GM11168 (cell line): ENCODE results near the gene MTERF4.
"Not testable (repeated sequence)": the region's sequence is repeated elsewhere in the genome, so short reads cannot be mapped to it uniquely, and the experiment has no call there.

Source experiments
- in situ Hi-C: fragments of 300-500 bp; cut with MboI; formaldehyde crosslinking; loops from one replicate; pipeline ENCODE4 v1.12.0; 2022; ENCODE audit warnings: low sequenced_read_pairs; ENCODE audit not compliant: unreplicated experiment

Gene MTERF4

DNA sequence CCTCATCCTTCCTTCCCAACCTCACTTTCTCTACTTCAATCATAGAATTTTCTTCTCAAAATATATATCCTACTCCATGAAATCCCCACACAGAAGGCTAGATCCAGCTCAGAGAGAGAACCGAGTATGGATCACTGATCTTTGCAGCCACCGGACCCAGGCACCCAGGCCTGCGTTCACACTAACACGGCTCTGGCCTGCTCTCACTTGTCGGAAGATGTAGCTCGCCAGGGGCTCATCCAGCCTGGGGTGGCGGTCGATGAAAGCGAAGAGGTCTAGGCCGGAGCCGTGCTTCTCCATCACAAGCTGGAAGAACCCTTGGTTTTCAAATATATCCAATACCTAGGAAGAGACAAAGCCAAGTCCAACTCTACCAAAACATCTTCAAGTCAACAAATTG, 12.7 kb upstream of the MTERF4 start:
- in situ Hi-C loops, result no loop called here

DNA sequence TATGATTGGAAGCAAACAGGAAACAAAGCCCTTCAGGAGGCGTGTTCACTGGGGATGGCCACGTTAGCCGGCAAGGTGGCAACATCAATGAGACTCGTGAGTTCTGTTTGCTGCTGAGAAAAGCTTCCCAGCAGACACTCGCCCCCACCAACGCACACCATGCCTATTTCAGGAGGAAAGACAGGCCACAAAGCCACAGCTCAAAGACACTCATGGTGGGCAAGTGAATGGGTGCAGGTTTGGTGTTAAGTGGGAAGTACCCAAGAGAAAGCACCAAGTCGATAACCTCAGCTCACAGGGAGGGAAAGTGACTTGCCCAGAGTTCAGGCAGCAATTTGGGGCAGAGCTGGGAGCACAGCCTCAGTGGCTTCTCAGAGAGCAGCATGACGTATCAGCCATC, 10.5 kb upstream of the MTERF4 start:
- in situ Hi-C loops, result no loop called here

GRCh38 chr2:241112046-241112445, 10.0 kb upstream of the MTERF4 start:
- in situ Hi-C loops, result no loop called here

DNA sequence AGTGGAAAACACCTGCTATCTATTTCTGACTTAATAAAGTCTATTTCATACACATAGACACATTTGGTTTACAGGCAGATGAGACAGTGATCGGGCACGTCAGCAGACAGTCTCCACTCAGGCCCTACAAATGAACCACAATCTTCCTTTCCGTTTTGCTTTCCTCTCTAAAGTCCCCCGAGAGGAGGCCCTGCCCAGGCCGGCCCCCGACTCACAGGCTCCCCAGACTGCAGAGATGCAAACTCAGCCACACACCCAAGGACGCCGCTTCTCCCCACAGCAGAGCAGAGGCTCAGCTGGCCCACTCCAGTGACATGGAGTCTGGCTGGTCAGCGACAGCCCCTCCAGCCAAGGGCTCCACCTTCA, 9.3 kb upstream of the MTERF4 start:
- in situ Hi-C loops, result no loop called here

GRCh38 chr2:241110607-241111439, 8.7 kb upstream of the MTERF4 start:
- in situ Hi-C loops, result no loop called here

GRCh38 chr2:241110089-241110606, 8.1 kb upstream of the MTERF4 start:
- in situ Hi-C loops, result no loop called here

- in situ Hi-C loops, result no loop called here
Observed at GRCh38 chr2:241109210-241110088, 7.4 kb upstream of the MTERF4 start.

GRCh38 chr2:241108271-241109209, 6.5 kb upstream of the MTERF4 start:
- in situ Hi-C loops, result no loop called here

DNA sequence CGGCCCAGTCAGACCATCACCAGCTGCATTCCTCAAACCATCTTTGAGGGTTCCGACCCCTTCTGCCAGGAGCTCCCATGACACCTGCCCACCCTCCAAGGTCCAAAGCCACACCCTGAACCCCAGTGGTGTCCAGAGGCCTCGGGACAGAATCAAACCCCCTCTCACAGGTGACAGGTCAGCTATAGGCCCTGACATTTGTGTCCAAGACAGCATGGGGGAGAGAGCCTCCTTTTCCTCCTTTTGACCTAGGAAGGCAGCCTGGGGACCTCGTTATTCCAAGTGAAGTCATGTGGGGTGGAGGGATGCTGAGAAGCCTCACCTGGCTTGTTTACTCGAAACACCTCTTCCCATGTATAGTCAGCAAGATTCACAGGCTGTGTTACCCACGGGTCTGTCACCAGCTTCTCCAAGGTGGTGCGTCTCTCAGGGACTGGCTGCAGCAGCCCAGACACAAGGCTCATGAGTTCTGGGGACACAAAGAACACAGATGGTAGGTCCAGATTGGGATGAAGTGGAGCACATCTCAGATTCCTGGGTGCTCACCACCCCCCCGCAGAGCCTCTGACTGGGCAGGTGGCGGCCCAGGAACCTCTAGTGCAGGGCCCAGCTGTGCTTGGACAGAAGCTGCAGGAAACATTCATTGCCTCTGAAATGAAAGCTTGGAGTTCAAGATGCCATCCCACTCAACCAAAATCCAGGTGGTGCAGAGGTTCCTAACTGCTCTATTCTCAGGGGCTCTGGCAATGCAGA, 5.1 kb upstream of the MTERF4 start:
- in situ Hi-C loops, result no loop called here

GRCh38 chr2:241105641-241106040, 3.6 kb upstream of the MTERF4 start:
- in situ Hi-C loops, result no loop called here

DNA sequence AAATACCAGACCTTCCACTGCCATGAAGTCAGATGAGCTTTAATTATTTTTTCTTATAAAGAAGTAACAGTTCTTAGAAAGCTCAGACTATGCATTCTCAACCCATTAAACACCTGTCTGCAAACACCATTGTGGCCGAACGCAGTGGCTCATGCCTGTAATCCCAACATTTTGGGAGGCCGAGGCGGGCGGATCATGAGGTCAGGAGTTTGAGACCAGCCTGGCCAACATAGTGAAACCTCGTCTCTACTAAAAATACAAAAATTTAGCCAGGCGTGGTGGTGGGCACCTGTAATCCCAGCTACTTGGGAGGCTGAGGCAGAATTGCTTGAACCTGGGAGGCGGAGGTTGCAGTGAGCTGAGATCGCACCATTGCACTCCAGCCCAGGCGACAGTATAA, 2.5 kb upstream of the MTERF4 start:
- in situ Hi-C loops, result not testable (repeated sequence)

- in situ Hi-C loops, result no loop called here
Observed at GRCh38 chr2:241103176-241103595, 1.1 kb upstream of the MTERF4 start.

GRCh38 chr2:241099246-241099645, 2.8 kb downstream of the MTERF4 start:
- in situ Hi-C loops, result no loop called here

- in situ Hi-C loops, result no loop called here
Observed at GRCh38 chr2:241096979-241097378, 5.1 kb downstream of the MTERF4 start.

GRCh38 chr2:241095594-241096290, 6.3 kb downstream of the MTERF4 start:
- in situ Hi-C loops, result no loop called here

GRCh38 chr2:241094924-241095420, 7.1 kb downstream of the MTERF4 start:
- in situ Hi-C loops, result no loop called here

DNA sequence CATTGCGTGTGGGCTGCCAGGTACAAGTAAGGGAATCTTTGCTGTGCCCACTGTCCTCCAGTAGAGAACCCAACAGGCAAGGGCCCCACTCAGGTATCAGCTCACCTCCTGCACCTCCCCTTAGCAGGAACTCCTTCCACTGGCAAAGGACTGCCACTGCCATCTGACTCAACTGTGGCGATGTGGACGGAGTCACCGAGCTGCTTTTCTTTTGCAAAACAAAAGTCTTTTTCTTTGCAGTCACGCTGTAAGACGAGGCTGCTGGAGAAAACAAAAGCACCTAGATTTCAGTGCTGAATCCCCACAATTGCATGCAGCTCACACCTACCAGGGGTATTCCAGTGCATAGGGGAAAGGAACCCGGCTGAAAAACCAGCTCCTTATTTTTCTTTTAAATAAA, 7.9 kb downstream of the MTERF4 start:
- in situ Hi-C loops, result no loop called here

- in situ Hi-C loops, result not testable (repeated sequence)
Observed at GRCh38 chr2:241093133-241093781, 8.8 kb downstream of the MTERF4 start.
